GM21825 (cell line): ENCODE results near the gene PSORS1C1.

Source experiments
- ATAC-seq: cut with Tn5 transposase; IDR thresholded peaks from one replicate; pipeline ENCODE4 v1.9.1; 2021; ENCODE audit warnings: mild to moderate bottlenecking, moderate library complexity; ENCODE audit not compliant: unreplicated experiment

Gene PSORS1C1

DNA sequence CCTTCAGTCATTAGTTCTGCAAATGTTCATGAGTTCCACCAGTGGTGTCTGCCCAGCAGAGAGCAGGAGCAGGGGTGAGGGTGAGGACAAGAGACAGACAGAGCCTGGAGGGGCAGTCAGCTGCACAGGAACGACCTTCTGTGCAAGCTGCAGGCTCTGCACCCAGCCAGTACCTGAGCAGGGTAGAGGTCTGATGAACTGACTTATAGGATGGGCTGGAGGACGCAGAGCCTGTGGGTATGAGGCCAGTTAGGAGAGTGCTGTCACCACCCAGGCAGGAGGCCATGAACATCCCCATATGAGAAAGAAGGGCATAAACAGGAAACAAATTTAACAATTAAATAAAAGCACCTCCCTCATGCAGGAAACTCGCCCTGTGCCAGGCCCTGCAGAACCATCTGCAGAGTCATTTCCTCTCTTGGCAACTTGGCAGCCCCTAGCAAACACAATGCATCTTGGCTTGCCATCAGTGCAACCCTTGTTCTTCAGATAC, 20.2 kb upstream of the PSORS1C1 start:
- no peak for ATAC-seq

DNA sequence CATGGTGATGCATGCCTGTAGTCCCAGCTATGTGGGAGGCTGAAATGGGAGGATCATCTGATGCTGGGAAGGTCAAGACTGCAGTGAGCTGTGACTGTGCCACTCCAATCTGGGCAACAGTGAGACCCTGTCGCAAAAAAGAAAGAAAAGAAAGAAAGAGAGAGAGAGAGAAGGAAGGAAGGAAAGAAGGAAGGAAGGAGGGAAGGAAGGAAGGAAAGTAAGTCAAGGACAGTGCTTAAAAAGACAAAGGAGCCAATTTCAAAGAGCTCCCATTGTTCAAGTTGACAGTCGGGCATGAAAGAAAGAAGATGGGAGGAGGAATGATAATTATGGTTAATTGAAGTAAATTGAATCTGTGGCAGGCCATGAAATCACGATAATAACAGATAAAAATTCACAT, 18.4 kb upstream of the PSORS1C1 start:
- ATAC-seq = no peak

DNA sequence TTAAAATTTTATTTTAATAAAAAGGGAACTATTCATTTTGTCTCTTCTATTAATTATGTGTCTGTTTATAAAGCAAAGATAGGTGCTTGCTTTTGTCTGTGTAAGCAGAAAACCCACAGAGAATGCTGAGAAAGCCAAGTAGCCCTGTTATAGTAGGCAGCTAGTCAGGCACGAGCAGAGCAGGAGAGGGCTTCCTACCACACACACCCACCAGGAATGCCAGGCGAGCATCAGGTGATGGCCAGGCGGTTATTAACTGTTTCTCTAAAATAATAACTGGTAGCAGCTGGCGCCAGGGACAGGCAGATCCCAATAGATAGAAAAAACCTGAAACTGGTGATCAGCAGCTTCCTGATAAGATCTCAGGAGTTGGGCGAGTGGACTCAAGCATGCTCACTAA, 17.9 kb upstream of the PSORS1C1 start:
- no peak for ATAC-seq

DNA sequence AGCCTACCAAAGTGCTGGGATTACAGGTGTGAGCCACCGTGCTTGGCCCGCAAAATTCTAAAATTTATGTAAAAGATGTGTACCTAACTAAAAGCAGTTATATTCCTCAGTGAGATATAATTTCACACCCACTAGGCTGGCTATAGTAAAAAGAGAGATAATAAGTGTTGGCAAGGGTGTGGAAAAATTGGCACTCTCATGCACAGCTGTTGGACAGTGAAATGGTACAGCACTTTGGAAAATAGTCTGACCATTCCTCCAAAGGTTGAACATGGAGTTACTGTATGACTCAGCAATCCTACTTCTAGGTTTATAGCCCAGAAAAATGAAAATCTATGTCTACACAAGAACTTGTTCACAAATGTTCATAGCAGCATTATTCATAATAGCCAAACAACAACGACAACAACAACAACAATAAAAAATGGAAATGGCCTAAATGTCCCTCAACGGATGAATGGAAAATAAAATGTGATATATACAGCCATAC, 16.1 kb upstream of the PSORS1C1 start:
- no peak for ATAC-seq

DNA sequence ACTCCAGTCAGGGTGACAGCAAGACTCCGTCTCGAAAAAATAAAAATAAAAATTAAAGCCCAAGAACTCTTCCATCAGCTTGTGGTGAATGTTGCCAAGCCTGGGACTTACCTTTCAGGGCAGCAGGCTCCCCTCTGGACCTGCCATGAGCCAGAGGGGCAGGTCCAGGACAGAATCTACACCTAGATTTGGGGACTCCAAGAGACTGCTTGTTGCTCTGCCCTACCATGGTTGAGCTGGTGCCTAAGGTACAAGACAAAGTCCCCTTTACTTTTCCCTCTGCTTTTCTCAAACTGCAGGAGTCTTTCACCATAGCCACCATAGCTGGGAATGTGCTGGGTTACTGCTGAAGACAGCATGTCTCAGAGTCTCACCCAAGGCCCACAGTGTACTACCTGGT, 11.5 kb upstream of the PSORS1C1 start:
- no peak for ATAC-seq

DNA sequence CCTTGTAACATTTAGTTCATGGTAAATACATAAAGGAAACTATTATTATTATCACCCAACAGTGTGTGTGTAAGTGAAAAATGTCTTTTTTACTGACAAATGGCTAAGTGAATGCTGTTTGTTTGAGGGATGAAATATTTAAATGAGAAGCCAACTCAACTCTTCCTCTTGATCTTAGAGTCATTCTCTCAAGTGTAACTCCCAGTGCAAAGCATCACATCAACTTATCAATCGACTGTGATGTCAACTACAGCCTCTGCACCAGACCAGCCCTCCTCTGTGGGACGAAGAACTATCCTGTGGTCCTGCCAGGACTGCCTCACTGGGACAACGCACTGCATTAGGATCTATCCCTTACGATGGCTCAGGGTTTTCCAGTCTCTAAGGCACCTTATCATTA, 7.5 kb upstream of the PSORS1C1 start:
- ATAC-seq = no peak

DNA sequence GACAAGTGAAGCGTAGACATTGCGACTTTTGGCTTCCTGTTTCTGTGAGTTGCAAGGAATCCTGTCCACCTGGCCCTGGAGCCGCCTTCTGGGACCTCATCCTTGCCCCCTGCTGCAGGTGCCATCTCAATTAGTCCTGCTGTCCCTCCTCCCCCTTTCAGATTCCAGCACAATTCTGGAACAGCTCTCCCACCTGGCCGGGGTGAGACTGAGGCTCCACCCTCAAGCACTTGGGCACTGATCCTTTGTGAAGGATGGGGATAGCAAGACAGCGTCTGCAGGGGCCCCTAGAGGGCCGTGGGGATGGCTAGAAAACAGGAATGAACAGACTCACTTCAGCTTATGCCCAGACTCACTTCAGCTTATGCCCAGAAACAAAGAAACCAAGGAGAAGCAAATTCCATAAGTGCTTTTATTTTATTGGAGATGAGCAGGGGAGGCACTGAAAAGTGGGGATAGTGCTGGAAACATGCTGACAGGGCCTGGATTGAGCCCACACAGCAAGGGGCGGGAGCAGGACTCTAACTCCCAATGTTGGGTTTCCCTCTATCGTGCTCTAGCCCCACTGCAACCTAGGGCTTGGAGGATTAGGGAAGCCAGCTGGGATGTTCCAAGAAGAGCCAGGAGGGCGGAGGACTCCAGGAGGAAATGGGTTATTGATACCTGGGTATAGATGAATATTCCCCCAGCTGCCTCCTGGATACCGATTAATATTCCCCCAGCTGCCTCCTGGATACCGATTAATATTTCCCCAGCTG, 3.6 kb upstream of the PSORS1C1 start:
- ATAC-seq = no peak

DNA sequence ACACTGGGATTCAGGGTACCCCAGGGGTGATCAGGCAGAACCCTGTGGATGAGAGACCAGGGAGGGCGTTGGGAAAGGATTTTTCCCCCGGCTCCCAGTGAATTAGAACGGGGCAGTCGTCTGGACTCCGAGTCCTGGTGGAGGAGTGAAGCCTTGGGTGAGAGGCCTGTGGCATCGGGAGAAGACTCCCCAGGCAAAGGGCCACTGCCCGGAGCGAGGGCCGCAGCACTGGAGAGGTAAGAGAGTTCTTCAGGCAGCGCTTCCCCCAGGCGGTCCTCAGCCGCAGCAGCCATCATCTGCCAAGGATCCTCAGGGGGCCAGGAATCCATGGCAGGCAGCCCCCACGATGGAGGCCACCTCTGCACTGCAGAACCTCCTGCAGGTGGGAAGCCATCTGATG, 2.9 kb upstream of the PSORS1C1 start:
- no peak for ATAC-seq

DNA sequence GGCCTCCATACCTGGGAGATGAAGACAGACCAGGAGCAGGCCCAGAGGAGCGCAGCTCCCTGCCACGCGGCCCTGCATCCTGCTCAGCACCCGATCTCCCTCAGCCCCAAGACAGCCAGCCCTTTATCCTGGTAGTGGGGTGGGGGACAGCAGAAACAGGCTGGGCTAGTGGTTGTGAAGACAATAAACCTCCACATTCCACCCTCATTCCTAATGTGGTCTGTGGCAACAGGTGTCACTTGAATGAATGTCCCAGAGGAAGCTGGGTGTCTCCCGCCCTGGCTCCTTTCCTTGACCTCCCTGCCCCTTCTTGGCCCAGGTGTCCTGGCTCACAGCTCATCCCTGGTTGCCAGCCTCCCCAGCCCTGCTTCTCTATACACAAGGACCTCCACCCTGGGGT, 2.1 kb upstream of the PSORS1C1 start, which contains the start of gene C6orf15:
TSS of gene C6orf15 (minus strand) at position 98 of the 400 bp plus-strand sequence. CDS start at position 78, 20 bp downstream.
- ATAC-seq = no peak

DNA sequence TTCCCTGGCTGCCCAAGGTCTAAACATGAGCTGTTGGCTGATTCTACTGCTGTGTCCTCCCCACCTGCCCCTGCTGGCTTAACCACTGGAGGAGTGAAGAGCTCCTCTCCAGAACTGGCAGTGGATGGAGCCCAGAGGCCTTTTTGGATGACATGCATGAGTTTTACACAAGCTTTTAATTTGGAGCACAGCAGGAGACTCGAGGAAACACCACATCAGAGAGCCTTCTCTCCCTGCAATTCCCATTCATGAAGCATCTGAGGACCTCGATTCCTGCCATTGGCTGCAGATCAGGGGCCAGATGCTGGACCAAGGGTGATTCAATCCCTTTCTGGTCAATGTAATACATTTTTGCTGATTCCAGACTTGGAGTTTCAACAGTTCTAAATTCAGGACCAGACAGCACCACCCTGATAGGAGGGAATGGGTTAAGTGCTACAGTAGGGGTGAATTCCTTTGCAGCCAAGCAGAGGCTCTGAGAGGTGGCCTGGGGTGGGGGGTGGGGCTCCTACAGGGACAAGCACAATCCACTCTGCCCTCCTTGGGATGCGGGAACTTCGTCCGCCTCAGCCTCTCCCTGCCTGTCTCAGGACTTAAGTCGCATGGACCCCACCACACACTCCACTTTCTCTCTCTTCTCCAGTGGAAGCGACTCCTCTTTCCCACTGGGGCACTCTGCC, 599 bp upstream of the PSORS1C1 start:
- no peak for ATAC-seq

DNA sequence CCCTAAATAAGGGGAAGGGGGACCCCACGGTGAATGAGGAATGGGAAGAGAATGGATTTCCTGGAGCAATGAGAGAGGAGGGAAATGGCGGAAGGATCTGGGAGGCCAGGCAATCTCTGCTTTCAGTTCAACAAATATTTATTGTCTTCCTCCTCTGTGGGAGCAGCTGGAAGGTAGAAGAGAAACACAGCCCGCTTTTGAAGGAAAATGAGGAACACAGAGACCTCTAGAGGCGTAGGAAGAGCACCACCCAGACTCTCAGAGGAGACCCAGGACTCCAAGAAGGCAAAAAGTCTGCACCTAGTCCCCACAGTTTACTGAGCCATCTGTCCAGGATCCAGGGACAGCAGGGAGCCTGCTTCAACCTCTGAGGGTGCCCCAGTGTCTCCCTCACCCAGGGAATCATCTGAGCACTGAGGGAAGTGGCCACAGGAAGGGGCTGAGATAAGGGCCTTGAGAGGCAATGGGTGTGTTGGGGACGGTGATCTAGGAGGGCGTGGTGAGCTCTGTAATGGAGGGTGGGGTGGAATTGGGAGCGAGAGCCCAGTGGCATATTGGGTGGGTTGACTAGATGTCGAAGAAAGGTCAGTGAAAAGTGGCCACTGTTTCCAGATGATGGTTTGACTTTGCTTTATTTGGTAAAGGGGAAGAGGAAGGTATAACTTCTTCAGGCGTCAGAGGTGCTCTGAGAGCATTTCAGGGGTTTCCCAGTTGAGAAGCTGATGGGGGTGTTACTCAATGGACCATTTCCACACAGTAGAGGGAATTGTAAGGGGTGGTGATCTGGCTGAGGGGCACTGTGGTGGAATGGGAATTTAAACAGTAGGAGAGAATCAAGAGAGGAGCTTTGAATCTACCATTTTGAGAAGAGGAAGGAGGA, 610 bp downstream of the PSORS1C1 start:
- no peak for ATAC-seq

DNA sequence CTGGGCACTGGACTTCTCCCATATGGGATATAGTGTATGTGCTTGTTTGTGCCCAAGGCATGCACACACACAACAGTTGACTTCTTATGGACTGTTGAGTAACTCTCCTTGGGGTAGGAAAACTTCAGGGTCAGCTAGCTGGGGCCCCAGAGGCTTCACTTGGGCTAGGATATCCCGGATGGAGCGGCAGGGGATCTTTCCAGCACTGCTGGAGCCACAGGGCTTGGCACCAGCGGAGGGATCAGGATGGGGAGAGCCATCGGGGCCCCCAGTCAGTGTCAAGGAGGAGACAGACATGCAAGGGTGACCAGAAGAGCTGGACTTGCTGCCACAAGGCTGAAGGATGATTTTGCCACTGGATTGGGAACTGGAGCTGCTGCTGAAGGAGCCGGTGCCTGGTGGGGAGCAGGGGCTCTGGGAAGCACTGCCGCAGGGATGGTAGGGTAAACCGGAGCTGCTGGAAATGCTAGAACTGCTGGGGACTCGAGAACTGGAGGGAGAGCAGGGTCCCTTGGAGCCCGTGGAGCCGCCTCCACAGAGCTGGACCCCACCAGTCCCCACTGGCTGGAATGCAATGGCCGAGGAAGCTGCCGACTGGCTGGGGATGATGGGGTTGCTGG, 1.5 kb downstream of the PSORS1C1 start:
- no peak for ATAC-seq

DNA sequence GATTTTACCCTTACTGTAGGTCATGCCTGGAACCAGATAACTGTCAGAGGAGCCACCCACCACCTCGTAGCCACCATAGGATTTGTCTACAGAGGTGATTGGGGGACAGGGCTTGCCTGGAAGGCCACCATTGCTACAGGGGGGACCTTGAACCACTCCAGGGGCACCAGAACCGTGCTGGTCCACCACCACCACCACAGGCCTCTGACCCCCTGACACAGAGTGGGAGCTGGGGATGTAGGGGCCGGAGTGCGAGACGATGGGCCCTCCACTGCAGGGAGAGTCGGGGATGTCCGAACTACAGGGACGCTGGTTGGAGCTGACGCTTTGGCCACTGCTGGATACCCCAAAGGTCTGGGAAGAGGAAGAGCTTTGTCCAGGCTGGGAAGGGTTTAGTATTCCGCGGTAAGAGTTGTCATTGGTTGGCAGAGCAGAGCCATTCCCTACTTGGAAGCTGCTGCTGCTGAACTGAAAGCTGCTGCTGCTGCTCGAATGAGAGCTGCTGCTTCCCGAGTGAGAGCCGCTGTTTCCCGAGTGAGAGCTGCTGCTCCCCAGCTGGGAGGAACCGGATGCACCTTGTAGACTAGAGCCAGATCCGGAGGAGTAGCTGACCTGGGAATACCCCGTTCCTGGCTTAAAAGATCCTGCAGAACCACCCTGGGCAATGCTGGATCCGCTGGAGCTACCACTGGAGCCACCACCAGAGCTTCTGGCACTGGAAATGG, 2.2 kb downstream of the PSORS1C1 start:
- no peak for ATAC-seq

DNA sequence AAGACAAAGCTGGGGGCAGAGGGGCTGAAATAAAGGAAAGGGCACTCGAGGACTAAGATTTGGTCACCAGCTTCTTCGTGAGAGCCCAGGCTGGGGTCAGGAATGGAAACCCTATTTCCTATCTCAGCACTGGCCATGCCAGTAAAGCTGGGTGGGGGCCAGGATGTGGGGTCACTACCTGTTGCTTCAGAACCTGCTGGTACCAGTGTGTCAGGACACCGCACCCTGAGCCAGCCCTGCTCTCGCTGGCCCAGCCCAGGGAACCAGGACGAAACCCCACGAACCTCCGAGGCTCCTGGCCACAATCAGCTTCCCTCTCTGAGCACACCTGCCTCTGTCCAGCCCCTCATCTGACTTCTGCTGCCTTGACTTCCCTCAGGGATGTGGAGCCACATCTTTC, 3.6 kb downstream of the PSORS1C1 start:
- no peak for ATAC-seq

DNA sequence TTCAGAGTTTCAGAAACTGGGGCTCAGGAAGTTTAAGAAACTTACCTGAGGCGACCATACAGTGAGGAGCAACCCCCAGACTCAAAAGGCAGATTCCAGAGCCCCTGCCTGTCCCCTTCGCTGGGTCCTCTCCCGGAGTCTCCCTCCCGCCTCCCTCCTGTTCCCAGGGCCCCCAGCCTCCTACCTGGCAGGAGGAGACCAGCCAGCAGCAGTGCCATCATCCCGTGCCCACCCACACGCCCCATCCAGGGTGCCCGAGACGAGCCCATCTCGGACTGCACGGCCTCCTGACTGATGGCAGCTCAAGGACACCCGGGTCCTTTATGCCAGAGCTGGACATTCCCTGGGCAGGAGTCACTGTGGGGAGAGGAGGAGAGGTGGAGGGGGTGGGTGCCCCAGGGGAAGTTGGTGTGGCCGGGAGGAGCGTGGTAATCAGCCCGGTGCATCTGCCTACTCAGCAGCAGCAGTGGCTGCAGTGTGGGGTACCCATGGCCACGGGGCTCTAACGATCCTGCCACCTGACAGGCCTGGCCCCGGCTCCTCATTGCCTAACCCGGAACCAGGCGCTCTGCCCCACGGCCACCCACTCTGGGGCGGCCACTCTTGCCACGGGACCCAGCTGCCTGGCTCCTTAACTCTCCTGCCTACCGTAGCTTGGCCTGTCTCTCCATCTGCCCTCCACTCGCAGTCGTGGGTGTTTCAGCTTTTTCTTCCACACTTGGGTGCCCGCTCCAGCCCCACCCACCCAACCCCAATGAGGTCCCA, 5.7 kb downstream of the PSORS1C1 start, which contains the start of gene CDSN:
TSS of gene CDSN (minus strand) at position 296 of the 765 bp plus-strand sequence. CDS start at position 269, 27 bp downstream.
- no peak for ATAC-seq

DNA sequence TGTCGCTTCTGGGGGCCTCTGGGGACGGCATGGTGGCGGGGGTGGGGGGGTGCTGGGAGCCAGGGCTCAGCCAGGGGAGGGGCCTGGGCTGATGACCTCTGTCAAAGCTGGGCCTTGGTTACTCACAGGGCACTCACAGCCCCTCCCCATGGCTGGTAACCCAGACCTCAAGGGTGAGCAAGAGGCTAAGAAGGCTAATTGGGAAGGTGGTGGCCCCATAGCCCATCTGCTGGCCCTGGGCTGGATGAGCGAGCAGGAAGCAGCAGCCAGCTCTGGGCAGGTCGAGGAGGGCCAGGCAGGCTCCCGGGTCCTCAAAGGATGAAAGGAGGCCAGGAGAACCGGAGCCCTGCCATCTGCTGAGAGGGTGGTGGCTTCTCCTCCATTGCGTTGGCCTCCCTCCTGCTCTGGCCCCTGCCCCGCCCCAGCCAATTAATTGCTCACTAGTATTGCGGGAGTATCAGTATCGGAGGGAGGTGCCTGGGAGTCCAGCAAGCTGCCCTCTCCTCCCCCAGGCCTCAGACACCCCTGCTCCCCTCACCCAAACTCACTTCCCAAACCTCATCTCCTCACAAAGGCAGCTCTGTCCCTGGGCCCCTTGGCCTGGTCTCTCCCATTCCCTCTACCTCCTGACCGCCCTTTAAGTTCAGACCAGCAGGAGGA, 6.7 kb downstream of the PSORS1C1 start:
- ATAC-seq = no peak

DNA sequence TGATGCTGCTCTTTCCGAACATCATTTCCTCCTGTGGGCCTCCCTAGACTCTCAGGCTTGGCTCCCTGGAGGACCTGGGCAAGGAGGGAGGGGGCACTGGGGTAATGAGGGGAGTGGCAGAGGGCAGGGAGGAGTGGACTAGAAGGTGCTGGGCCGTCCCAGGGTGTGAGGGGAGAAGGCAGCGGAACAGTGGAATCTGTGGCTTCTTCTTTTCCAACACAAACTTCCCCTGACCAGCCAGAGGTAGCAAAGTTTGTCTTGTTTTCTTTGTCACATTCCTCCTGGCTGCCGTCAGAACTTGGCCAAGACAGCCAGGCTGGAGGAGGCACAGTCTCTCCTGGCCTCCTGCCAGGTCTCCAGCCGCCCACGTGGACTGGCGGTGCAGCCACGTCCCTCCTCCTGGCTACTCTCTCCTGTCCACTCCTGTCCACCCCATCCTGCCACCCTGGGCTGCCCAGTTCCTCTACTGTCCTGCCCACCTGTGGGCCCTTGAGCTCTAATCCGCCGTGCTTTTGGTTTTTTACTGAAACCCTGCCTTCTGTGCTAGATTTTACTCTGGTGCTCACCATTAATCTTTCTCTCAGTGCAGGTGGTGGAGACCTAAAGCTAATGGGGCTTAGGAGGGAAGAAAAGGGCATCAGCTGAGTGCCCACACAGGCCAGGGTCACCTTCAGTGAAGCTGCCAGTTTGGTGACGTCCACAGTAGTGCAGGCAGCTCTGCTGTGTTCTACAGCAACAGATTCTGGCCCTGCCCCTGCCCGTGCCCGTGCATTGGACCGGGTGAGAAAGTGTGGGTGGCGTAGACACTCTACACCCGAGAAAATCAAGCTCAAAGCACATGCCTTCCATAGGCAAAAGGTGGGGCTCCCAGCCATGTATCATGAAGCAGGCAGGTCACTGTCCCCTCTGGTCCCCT, 8.4 kb downstream of the PSORS1C1 start:
- ATAC-seq = no peak

DNA sequence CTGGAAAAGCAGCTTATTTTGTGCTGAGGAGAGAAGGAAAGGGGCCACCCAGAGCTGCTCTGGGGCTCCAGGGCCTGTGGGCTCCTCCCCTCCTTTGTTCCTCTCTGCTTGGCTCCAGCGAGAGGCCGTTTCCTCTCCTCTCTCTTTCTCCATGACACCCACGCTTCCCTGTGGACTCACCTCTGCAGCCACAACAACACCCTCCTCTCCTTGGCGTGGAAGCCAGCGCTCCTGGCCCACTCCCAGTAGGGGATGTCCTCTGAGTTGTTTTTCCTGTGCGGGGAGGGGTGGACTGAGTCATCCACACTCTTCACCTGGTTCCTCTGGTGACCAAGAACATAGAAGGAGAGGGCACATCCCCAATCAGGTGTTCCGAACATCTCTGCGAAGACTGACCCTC, 10.6 kb downstream of the PSORS1C1 start:
- ATAC-seq = no peak
